ENCODE data around the gene KBTBD12. TPM values are rescaled to one million over a fixed set of nuclear protein-coding genes. Genes with fewer than 3 reads are reported as not detected.

The KBTBD12 gene, protein sequence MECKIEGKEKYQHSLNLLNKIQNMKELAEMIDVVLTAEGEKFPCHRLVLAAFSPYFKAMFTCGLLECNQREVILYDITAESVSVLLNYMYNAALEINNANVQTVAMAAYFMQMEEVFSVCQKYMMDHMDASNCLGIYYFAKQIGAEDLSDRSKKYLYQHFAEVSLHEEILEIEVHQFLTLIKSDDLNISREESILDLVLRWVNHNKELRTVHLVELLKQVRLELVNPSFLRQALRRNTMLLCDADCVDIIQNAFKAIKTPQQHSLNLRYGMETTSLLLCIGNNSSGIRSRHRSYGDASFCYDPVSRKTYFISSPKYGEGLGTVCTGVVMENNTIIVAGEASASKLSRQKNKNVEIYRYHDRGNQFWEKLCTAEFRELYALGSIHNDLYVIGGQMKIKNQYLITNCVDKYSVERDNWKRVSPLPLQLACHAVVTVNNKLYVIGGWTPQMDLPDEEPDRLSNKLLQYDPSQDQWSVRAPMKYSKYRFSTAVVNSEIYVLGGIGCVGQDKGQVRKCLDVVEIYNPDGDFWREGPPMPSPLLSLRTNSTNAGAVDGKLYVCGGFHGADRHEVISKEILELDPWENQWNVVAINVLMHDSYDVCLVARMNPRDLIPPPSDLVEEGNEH
- 0.21 TPM in 1 of 2 replicates, not detected in the other for total RNA-seq

DNA sequence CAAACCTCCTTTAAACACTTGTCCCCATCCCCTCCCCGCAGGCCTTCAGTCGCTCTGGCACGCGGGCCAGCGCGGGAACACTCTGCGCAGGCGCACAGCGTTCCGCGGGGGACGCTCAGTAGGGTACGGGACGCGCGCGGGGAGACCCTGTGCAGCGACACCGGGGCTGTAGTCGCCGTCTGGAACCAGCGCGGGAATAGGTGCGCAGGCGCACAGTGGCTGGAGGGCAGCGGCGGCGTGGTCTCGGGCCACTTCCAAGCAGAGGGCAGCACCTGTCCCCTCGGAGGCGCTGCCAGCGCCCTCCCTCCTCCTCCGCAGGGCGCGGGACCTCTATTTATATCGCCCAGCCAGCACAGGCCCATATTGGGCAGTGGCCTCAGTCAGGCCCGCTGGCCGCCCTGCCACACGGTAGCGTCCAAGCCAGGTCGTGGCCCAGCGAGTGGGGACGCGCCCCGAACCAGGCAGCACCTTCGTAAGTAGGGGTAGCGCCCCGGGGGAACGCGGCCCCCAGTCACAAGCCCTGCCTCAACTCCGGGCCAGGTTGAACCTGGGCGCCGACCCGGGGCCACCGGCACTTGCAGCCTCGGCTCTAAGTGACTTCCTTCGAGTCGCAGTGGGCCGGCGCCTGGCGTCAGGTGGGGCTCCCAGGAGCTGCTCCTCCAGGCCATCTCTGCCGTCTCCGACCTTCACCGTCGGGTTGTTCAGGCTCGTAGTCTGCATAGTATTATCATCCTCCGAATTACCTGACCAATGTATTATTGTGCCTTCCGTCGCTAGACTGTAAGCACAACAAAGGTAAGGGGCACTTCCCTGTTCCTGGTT lies at the start of gene KBTBD12:
KBTBD12 (plus strand) TSS at position 118 of the 822 bp plus-strand sequence. CDS start 7,830 bp downstream, outside the sequence.

Other genes with a start within 250 kb of the KBTBD12 start
- 4.1 and 5.1 TPM in 2 replicates for gene ABTB1, start 242.3 kb upstream of the KBTBD12 start, total RNA-seq
- 24.7 and 54.9 TPM in 2 replicates for gene MGLL, start 92.7 kb upstream of the KBTBD12 start, total RNA-seq
- 177 and 230 TPM in 2 replicates for gene SEC61A1, start 137.2 kb downstream of the KBTBD12 start, total RNA-seq
- gene RUVBL1, start 208.6 kb downstream of the KBTBD12 start, total RNA-seq: 71.6 and 81.6 TPM in 2 replicates
- gene EEFSEC, start 238.2 kb downstream of the KBTBD12 start, total RNA-seq: 2.7 and 8.5 TPM in 2 replicates